Effector memory CD4-positive, alpha-beta T cell (primary cell): Measurements from ENCODE around the gene EPHA4.
A peak's percentile ranks its signal among the peaks of the same experiment; 100 is the strongest.

Source experiments
- DNase-seq, 3 donors: peaks; one replicate each; pipeline ENCODE4 v3.0.0-alpha.2; 2020
- H3K27ac ChIP-seq: 2 replicates; pipeline ENCODE4 v1.7.0; 2013; ENCODE audit warnings: mild to moderate bottlenecking, low read length, moderate library complexity; ENCODE audit not compliant: insufficient read depth, poor library complexity, severe bottlenecking
- H3K27me3 ChIP-seq: replicated peaks from 2 replicates; pipeline ENCODE4 v1.7.0; 2013; ENCODE audit warnings: mild to moderate bottlenecking, low read length; ENCODE audit not compliant: insufficient read depth, control insufficient read depth, poor library complexity, severe bottlenecking
- H3K36me3 ChIP-seq: 2 replicates; pipeline ENCODE4 v1.7.0; 2013; ENCODE audit warnings: mild to moderate bottlenecking, low read length, moderate library complexity; ENCODE audit not compliant: control insufficient read depth, insufficient read depth
- H3K4me1 ChIP-seq: 2 replicates; pipeline ENCODE4 v1.7.0; 2013; ENCODE audit warnings: low read length, mild to moderate bottlenecking; ENCODE audit not compliant: control insufficient read depth, insufficient read depth, poor library complexity, severe bottlenecking
- H3K4me3 ChIP-seq: 2 replicates; pipeline ENCODE4 v1.7.0; 2013; ENCODE audit warnings: low read length, low read depth, mild to moderate bottlenecking; ENCODE audit not compliant: insufficient read depth, poor library complexity, severe bottlenecking
- H3K9me3 ChIP-seq: 2 replicates; pipeline ENCODE4 v1.7.0; 2013; ENCODE audit warnings: mild to moderate bottlenecking, low read length, moderate library complexity; ENCODE audit not compliant: control insufficient read depth

Gene EPHA4

DNA sequence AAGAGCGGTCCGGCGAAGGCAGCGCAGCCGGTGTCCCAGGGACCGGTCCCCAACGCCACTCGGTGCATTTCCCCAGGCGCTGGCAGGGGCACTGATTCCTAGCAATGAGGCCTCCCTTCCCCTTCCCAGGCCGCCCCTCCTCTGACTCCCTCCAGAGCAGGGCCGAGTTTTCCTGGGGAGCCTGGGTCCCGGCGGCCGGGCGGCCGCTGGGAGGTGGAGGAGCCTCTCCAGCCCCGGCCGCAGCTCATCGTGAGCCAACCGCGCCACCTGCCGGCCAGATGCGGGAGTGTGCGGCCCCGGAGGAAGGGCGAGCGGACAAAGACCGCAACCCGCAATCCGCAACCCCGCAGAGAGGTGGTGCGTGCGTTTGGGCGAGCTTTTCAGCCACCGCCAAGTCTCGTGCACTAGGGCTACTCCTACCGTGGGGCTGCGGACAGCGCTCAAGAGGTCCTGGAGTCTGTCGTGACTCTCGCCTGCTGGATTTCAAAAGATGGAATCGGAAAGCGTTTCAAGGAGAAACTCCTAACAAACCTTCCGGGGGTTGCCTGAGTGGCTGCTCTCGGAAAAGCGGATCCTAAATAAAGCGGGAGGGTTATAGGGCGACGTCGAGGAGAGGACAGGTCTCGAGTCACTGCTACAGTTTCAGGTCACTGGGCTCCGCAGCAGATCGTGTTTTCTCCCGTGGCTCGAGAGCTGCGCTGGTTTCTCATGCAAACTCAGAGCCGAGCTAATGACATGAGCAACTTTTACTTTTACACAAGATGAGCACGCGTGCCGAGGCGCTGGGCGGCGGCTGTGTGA, 1.5 kb upstream of the EPHA4 start:
- H3K27ac ChIP-seq: no peak overlapping the region
- peaks cover 23% of the 10 kb centered on the region for H3K27me3 ChIP-seq
- DNase-seq: peak; percentile 57 to 75 (median 67)
- H3K4me3 ChIP-seq: peak overlapping the region; percentile 98
- H3K4me1 ChIP-seq: peaks cover 16% of the 10 kb centered on the region
- H3K9me3 ChIP-seq: no peaks in the 10 kb centered on the region
- H3K36me3 ChIP-seq: no peaks in the 10 kb centered on the region

DNA sequence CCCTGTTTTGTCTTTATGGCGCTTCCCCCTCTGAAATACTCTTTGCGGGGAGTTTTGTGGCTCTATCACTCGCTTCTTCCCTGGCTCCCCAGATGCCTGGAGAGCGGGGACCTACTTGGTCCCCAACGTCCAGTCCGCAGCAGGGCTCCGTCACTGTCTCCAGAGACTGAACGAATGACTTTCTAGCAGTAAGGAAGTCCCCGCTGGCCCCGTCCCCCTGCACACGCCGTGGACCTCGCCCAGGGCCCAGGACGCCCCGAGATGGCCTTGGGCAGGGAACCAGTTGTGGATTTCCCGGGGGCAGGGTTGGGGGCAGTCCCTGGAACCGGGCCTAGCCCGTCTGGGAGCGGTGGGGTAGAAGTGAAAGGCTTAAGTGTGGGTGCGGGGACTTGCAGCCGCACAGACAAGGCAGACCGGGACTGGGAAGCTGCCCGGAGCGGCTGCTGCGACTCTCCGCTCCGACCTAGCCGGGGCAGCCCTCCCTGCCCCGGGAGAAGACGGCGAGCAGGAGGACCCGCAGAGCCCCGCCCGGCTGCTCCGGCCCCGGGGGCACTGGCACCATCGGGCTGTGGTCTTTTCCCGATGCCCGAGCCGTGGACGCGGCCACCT, 821 bp upstream of the EPHA4 start:
- Histone ChIP-seq H3K4me1 (peaks cover 16% of the 10 kb centered on the region), H3K36me3 (no peaks in the 10 kb centered on the region), H3K27ac (peak overlapping the region; percentile 62), H3K27me3 (peaks cover 23% of the 10 kb centered on the region), H3K4me3 (peak overlapping the region; percentile 98), H3K9me3 (no peaks in the 10 kb centered on the region)
- peak in 1 of 3 donors; percentile 20 for DNase-seq

DNA sequence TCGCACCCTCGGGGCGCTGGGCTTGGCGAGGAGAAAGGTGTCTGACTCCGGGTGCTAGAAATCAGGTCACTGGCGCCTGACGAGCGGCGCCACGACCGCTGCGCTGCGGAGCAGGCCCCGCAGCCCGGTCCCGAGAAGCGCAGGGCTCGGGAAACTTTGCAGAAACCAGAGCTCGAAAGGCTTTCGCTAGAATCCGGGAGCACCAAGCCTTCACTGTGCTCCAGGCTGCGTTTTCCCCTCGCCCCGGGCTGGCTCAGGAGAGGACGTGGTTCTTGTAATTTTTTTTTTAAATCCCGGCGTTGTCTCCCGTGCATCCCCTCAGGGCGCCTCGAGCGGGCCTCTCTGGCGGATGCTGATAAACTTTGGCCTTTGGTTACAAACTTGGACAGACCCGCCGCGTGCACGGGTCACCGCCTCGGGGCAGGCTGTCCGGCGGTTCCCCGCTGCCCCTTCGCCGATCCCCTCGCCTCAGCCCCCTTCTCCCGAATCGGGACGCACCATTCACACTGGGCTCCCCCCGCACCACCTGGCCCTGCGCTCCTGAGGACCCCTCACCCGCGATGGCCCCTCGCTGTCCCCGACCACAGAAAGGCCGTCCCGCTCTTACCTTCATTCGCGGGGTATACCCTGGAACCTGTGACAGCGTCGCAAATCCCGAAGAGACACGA, 419 bp downstream of the EPHA4 start:
- Histone ChIP-seq H3K4me3 (peak overlapping the region; percentile 98), H3K27me3 (peaks cover 23% of the 10 kb centered on the region), H3K27ac (peak overlapping the region; percentile 72), H3K36me3 (no peaks in the 10 kb centered on the region), H3K9me3 (no peaks in the 10 kb centered on the region), H3K4me1 (peaks cover 16% of the 10 kb centered on the region)
- peak in 1 of 3 donors; percentile 12 for DNase-seq

- H3K9me3 ChIP-seq: no peaks in the 10 kb centered on the region
- peaks cover 21% of the 10 kb centered on the region for H3K27me3 ChIP-seq
- no peaks in the 10 kb centered on the region for H3K36me3 ChIP-seq
- H3K4me1 ChIP-seq: peaks cover 16% of the 10 kb centered on the region
- peak overlapping the region; percentile 98 for H3K4me3 ChIP-seq
- H3K27ac ChIP-seq: peak overlapping the region; percentile 72
- peak; percentile 3 to 27 (median 8) for DNase-seq
Observed at GRCh38 chr2:221571025-221571550, 1.0 kb downstream of the EPHA4 start.

- peaks cover 16% of the 10 kb centered on the region for H3K4me1 ChIP-seq
- H3K27me3 ChIP-seq: peaks cover 16% of the 10 kb centered on the region
Observed at GRCh38 chr2:221570321-221570935, 1.7 kb downstream of the EPHA4 start.

DNA sequence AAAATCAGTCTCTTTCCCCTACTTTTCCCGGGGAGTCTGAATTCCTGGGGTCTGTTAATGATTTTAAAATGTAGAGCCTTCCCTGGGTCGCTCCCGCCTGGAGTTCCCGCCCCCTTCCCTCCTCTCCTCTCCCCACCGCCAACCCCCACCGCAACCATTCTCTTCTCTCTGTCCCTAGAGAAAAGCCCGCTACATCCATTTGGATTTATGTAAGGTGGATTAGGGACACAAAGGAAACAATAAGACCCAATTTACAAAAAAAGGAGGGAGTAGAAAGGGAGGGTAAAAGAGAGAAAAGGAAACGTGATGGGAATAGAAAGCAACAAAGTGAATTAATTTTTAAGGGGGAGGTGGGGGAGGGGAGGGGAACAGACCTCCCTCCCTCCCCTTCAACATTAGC, 2.2 kb downstream of the EPHA4 start:
- Histone ChIP-seq H3K27me3 (peaks cover 11% of the 10 kb centered on the region), H3K36me3 (no peaks in the 10 kb centered on the region), H3K4me3 (peak overlapping the region; percentile 98), H3K27ac (no peak overlapping the region), H3K4me1 (peaks cover 16% of the 10 kb centered on the region), H3K9me3 (no peaks in the 10 kb centered on the region)
- no peak for DNase-seq

More at GRCh38 chr2:221570321-221570935, 1.7 kb downstream of the EPHA4 start:
- H3K9me3 ChIP-seq: no peaks in the 10 kb centered on the region
- H3K27ac ChIP-seq: no peak overlapping the region
- peak overlapping the region; percentile 98 for H3K4me3 ChIP-seq
- H3K36me3 ChIP-seq: no peaks in the 10 kb centered on the region
- no peak for DNase-seq

- peaks cover 16% of the 10 kb centered on the region for H3K4me1 ChIP-seq
- no peaks in the 10 kb centered on the region for H3K9me3 ChIP-seq
- H3K27ac ChIP-seq: no peak overlapping the region
- no peak overlapping the region for H3K4me3 ChIP-seq
- no peaks in the 10 kb centered on the region for H3K36me3 ChIP-seq
- H3K27me3 ChIP-seq: peaks cover 8% of the 10 kb centered on the region
- no peak for DNase-seq
Observed at GRCh38 chr2:221569425-221569845, 2.7 kb downstream of the EPHA4 start.

- no peak overlapping the region for H3K4me3 ChIP-seq
- DNase-seq: no peak
- H3K9me3 ChIP-seq: no peaks in the 10 kb centered on the region
- no peaks in the 10 kb centered on the region for H3K27me3 ChIP-seq
- no peak overlapping the region for H3K27ac ChIP-seq
- H3K4me1 ChIP-seq: peaks cover 10% of the 10 kb centered on the region
- H3K36me3 ChIP-seq: peaks cover 4% of the 10 kb centered on the region
Observed at GRCh38 chr2:221568299-221568698, 3.8 kb downstream of the EPHA4 start.

GRCh38 chr2:221567809-221568208, 4.3 kb downstream of the EPHA4 start:
- H3K27ac ChIP-seq: no peak overlapping the region
- no peak overlapping the region for H3K4me3 ChIP-seq
- no peak for DNase-seq
- H3K36me3 ChIP-seq: peaks cover 4% of the 10 kb centered on the region
- no peaks in the 10 kb centered on the region for H3K27me3 ChIP-seq
- H3K4me1 ChIP-seq: peaks cover 10% of the 10 kb centered on the region
- H3K9me3 ChIP-seq: no peaks in the 10 kb centered on the region
